Parathyroid adenoma (tissue), 2 donors: ENCODE results near the gene EML6.

Experiments
- H2AFZ ChIP-seq: fragments of 300-600 bp; sonication (generic); one replicate; pipeline ENCODE4 v1.7.0; 2017; ENCODE audit warnings: antibody characterized with exemption, mild to moderate bottlenecking
- H3K27ac ChIP-seq: fragments of 300-600 bp; sonication (generic); one replicate; pipeline ENCODE4 v1.7.0; 2017
- H3K27me3 ChIP-seq: fragments of 300-600 bp; sonication (generic); one replicate; pipeline ENCODE4 v1.7.0; 2017; ENCODE audit warnings: low read length; ENCODE audit not compliant: control insufficient read depth, insufficient read depth
- H3K36me3 ChIP-seq: fragments of 300-600 bp; sonication (generic); one replicate; pipeline ENCODE4 v1.7.0; 2017; ENCODE audit warnings: low read length; ENCODE audit not compliant: control insufficient read depth, insufficient read depth
- H3K4me1 ChIP-seq: fragments of 300-600 bp; sonication (generic); one replicate; pipeline ENCODE4 v1.7.0; 2017; ENCODE audit warnings: control low read depth
- H3K4me2 ChIP-seq: fragments of 300-600 bp; sonication (generic); one replicate; pipeline ENCODE4 v1.7.0; 2017; ENCODE audit warnings: low read length
- H3K4me3 ChIP-seq: fragments of 300-600 bp; sonication (generic); one replicate; pipeline ENCODE4 v1.7.0; 2017; ENCODE audit warnings: low read depth, low read length
- H3K79me2 ChIP-seq: fragments of 300-600 bp; sonication (generic); one replicate; pipeline ENCODE4 v1.7.0; 2017; ENCODE audit warnings: control low read depth
- H3K9ac ChIP-seq: fragments of 300-600 bp; sonication (generic); one replicate; pipeline ENCODE4 v1.7.0; 2017; ENCODE audit warnings: mild to moderate bottlenecking
- H3K9me3 ChIP-seq: fragments of 300-600 bp; sonication (generic); one replicate; pipeline ENCODE4 v1.7.0; 2017; ENCODE audit warnings: low read length; ENCODE audit not compliant: control insufficient read depth
- TF ChIP-seq, protein P1 (sequence below): fragments of 300-600 bp; sonication (generic); IDR thresholded peaks from one replicate; pipeline ENCODE4 v1.7.0; 2017; ENCODE audit warnings: antibody characterized with exemption, mild to moderate bottlenecking
- donor health status: primary hyperparathyroidism.

The EML6 gene

DNA sequence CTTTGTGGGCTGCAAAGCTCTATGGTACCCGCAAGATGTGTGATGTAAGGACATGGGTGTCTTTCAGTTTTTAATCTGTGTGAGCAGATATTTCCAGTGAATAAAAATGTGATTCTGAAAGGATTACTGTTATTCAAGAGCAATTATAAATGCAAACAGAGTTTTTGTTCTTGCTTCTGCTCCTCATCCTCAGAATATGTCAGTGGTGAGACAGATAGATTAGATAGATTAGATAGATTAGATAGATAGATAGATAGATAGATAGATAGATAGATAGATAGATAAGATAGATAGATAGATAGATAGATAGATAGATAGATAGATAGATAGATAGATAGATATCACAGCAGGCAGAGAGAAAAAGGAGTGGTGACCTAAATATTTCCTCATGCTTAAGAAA, 184.2 kb downstream of the EML6 start:
- Histone ChIP-seq H3K4me1 (peaks cover 7% of the 10 kb centered on the region), H3K9me3 (no peaks in the 10 kb centered on the region), H3K79me2 (no peaks in the 10 kb centered on the region), H3K36me3 (no peaks in the 10 kb centered on the region), H3K9ac (no peak overlapping the region), H2AFZ (no peak overlapping the region), H3K27ac (no peak overlapping the region), H3K27me3 (no peaks in the 10 kb centered on the region), H3K4me3 (no peak overlapping the region), H3K4me2 (no peak overlapping the region)
- TF ChIP-seq, protein P1, sequence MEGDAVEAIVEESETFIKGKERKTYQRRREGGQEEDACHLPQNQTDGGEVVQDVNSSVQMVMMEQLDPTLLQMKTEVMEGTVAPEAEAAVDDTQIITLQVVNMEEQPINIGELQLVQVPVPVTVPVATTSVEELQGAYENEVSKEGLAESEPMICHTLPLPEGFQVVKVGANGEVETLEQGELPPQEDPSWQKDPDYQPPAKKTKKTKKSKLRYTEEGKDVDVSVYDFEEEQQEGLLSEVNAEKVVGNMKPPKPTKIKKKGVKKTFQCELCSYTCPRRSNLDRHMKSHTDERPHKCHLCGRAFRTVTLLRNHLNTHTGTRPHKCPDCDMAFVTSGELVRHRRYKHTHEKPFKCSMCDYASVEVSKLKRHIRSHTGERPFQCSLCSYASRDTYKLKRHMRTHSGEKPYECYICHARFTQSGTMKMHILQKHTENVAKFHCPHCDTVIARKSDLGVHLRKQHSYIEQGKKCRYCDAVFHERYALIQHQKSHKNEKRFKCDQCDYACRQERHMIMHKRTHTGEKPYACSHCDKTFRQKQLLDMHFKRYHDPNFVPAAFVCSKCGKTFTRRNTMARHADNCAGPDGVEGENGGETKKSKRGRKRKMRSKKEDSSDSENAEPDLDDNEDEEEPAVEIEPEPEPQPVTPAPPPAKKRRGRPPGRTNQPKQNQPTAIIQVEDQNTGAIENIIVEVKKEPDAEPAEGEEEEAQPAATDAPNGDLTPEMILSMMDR, result no peak

DNA sequence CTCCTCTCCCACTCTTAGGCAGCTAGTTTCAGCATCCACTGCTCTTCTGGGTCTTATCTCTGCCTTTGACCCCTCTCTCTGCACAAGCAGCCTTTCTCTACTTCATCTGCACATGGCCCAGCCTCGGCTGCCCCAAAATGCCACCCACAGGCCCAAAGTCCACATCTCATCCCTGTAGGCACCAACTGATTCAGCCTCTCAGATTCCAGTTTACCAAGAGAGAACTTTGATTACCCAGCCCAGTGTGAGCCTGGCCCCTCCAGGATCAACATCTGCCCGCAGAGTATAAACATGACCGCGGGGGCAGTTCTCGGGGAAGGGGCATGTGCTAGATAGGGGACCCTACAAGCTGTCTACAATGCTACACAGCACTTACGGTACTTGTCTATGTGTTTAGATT, 185.1 kb downstream of the EML6 start:
- no peaks in the 10 kb centered on the region for H3K36me3 ChIP-seq
- H3K27ac ChIP-seq, result no peak overlapping the region
- no peak overlapping the region for H3K4me2 ChIP-seq
- H2AFZ ChIP-seq, result no peak overlapping the region
- TF ChIP-seq, protein P1, result no peak
- H3K9me3 ChIP-seq, result no peaks in the 10 kb centered on the region
- H3K9ac ChIP-seq, result no peak overlapping the region
- no peaks in the 10 kb centered on the region for H3K27me3 ChIP-seq
- no peaks in the 10 kb centered on the region for H3K79me2 ChIP-seq
- peaks cover 7% of the 10 kb centered on the region for H3K4me1 ChIP-seq
- no peak overlapping the region for H3K4me3 ChIP-seq

DNA sequence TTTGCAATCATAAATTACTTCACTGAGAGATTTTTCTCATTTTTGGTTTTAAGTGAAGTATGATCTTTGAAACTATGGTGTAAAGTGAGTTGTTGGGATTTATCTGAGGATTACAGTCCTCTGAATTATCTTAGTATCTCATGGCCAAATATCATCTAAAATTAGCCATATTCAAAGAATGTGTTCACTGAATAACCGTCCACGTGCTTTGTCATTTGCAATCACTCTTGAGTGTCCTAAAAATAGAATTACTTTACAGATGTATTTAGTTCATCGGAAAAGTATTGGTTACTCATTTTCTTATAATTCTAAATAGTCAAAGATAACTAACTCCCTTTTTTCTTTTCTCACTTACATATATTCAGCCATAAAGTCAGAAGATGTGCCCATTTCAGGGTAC, 185.5 kb downstream of the EML6 start:
- Histone ChIP-seq H3K9me3 (no peaks in the 10 kb centered on the region), H3K4me3 (no peak overlapping the region), H3K4me2 (no peak overlapping the region), H3K79me2 (no peaks in the 10 kb centered on the region), H3K4me1 (peaks cover 7% of the 10 kb centered on the region), H3K36me3 (no peaks in the 10 kb centered on the region), H2AFZ (no peak overlapping the region), H3K27ac (no peak overlapping the region), H3K9ac (no peak overlapping the region), H3K27me3 (no peaks in the 10 kb centered on the region)
- TF ChIP-seq, protein P1, result no peak

DNA sequence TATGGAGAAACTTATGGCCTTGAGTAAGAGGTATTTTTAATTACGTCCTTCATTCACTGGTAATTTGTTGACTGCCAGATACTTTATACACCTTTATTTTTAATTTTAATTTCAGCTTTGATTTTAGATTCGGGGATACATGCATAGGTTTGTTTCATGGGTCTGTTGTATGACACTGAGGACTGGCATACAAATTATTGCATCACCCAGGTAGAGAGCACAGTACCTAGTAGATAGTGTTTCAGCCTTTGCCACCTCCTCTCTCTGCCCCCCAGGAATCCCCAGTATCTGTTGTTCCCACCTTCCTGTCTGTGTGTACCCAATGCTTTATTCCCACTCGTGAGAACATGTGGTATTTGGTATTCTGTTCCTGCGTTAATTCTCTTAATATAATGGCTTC, 188.8 kb downstream of the EML6 start:
- H3K9me3 ChIP-seq, result no peaks in the 10 kb centered on the region
- no peak overlapping the region for H3K27ac ChIP-seq
- H3K27me3 ChIP-seq, result no peaks in the 10 kb centered on the region
- TF ChIP-seq, protein P1, result no peak
- no peak overlapping the region for H3K9ac ChIP-seq
- H3K79me2 ChIP-seq, result no peaks in the 10 kb centered on the region
- H2AFZ ChIP-seq, result no peak overlapping the region
- no peaks in the 10 kb centered on the region for H3K36me3 ChIP-seq
- no peak overlapping the region for H3K4me3 ChIP-seq
- no peak overlapping the region for H3K4me2 ChIP-seq
- no peaks in the 10 kb centered on the region for H3K4me1 ChIP-seq

DNA sequence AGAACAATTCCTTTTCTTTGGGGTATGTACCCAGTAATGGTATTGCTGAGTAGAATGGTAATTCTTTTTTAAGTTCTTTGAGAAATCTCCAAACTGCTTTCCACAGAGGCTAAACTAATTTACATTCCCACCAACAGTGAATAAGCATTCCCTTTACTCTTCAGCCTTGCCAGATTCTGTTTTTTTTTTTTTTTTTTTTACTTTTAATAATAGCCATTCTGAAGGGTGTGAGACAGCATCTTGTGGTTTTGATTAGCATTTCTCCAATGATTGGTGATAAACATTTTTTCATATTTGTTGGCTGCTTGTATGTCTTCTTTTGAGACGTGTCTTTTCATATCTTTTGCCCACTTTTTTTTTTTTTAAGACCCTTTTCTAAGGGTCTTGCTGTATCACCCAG, 189.4 kb downstream of the EML6 start:
- Histone ChIP-seq H3K27ac (no peak overlapping the region), H3K79me2 (no peaks in the 10 kb centered on the region), H3K27me3 (no peaks in the 10 kb centered on the region), H3K4me2 (no peak overlapping the region), H3K4me3 (no peak overlapping the region), H3K9ac (no peak overlapping the region), H3K4me1 (no peaks in the 10 kb centered on the region), H3K36me3 (no peaks in the 10 kb centered on the region), H3K9me3 (no peaks in the 10 kb centered on the region), H2AFZ (no peak overlapping the region)
- TF ChIP-seq, protein P1, result no peak
